Left colon (tissue), 2 donors: Measurements from ENCODE around the gene DPF1. TPM values are rescaled to one million over a fixed set of nuclear protein-coding genes. Genes with fewer than 3 reads are reported as not detected.

Experiments used
- ATAC-seq: fragments of 200-7000 bp; cut with Tn5 transposase; one replicate; pipeline ENCODE4 v1.9.1; 2020; ENCODE audit warnings: mild to moderate bottlenecking, moderate library complexity
- DNase-seq, 2 donors: peaks; one replicate each; pipeline ENCODE4 v3.0.0-alpha.2; 2020
- intact Hi-C, 2 donors: fragments of 100-400 bp; cut with DNase I in 1 of 2; cut with micrococcal nuclease in 1 of 2; formaldehyde crosslinking; loops; one replicate each; pipeline versions ENCODE4 v1.11.2 to v1.14.0; 2022; cut with DNase I, micrococcal nuclease
- total RNA-seq, 2 donors: library from RNA; stranded (reverse); fragmentation: NEBNext Ultra II Directional; extraction: Animal tissue kit (Norgen Biotek cat#: 25700); gene quantifications; one replicate each; pipeline ENCODE4 v1.2.1, GENCODE V29; 2021
- donor health status: DM: no; HTN: no; CAD: no.
- donor health status: DM: yes; HTN: yes; CAD: no.

DPF1 gene
- total RNA-seq, 2 donors from 2014 or later = not detected

DNA sequence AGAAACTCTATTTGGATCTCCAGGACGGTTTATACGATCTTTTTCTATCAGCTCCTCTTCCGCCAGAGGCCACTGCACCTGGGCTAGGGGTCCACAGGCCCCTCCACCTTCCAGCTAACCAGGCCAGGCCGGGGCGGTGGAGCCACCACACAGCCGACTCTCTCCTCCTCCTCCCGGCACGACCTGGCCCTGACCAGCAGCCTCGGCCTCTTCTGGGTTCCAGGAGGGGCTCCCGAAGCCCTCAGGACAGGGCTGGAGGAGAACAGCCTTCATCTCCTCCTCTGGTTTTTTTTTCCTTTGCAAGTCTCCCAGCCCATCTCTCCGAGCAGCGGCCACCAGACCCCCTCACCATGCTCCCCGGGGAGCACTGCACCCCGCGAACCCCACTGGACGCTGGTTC is 17.1 kb downstream of the DPF1 start:
- intact Hi-C loops = no loop called here
- ATAC-seq (no peak), DNase-seq (no peak)

DNA sequence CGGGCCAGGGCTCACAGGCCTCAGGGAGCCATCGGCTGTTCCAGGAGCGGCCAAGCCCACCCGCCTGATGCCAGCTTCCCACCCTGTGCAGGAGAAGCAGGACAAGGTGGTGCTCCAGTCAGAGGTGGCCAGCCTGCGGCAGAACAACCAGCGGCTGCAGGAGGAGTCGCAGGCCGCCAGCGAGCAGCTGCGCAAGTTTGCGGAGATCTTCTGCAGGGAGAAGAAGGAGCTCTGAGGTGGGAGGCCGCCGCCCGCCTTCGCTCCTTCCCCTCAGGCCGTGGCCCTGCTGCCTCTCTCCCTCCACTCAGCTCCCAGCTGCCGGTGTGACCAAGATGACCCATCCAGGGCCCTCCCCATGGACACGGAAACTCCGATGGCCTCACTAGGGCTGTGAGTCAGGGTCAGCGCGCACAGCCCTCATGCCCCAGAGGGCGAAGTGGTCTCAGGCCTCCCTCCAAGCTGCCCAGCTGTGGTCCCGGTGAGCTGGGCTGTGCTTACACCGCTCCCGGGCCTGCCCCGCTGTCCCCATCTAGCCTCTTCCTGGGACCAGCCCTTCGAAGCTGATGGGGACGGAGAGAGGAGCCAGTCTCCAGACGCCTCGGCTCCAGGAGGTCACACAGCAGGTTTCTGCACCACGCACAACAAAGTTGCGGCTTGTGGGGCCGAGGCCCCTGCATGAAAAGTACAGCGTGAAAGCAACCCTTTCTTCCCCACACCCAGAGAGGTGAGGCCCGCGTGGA is 17.8 kb downstream of the DPF1 start:
- intact Hi-C loops = no loop called here
- DNase-seq (no peak), ATAC-seq (no peak)

DNA sequence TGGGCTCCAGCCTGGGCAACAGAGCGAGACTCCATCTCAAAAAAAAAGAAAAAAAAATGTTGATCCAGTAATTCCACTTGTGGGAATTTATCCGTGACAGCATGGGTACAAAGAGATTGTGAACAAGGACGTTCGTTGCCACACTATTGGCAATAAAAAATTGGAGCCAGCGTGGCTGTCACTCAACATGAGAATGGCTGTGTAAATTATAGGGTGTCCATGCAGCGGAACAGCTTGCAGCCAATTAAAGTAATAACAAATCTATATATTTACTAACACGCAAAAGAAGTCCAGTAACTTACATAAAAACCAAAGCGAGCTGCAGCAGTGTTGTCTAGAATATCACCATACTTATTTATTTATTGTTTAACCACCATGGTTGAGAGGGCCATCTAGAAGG is 19.3 kb downstream of the DPF1 start:
- intact Hi-C loops = no loop called here
- DNase-seq = no peak
- ATAC-seq = no peak

DNA sequence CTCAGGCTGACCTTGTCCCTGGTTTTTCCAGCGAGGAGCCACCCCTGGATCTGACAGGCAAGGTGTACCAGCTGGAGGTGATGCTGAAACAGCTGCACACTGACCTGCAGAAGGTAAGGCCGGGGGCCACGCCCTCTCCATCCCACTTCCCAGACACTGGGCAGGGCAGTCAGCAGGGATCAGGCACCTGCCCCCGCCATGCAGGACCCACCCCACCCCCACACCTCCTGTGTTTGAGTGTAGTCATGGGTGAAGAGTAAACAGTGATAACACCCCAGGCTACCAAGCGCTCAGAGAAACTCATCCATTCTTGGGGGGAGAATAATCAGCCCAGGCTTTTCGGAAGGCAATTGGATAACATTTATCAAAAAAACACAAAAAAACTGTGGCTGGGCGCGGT is 19.9 kb downstream of the DPF1 start:
- peak; percentile 28 for ATAC-seq
- DNase-seq = no peak

DNA sequence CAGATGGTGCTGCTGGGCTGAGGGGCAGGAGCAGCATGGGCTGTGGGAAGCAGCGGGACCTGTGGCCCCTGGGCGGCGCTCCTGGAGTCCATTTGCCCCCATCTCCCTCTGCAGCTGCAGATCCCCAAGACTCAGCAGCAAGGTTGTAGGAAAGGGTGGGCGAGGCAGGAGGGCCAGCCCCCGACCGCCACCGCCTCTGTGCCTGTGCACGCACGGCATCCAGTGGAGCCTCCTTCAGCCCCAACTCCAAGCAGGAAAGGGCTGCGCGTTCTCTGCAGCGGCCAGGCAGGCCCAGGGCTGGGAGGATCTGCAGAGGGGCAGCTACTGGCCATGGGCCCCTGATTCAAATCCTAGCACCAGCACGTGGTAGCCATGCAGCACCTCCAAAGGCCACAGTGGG is 20.8 kb downstream of the DPF1 start:
- intact Hi-C loops = no loop called here
- ATAC-seq (no peak), DNase-seq (no peak)

More for the DNA sequence above, 19.9 kb downstream of the DPF1 start:
- intact Hi-C loops = no loop called here

DNA sequence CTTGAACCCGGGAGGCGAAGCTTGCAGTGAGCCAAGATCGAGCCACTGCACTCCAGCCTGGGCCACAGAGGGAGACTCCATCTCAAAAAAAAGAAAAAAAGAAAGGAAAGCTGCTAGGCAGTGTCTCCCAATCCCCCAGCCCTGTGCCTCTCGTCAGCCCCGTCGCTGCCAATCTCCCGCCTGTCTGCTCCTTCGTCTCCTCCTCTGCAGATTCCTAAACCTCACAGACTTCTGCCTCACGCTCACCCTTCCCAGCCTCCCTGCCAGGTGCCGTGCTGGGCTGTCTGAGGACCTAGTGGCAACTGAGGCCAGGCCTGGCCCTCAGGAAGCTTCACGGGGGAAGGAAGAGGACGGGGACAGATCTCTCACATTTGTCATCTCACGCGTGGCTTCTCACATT is 21.5 kb downstream of the DPF1 start:
- ATAC-seq (no peak), DNase-seq (no peak)
- intact Hi-C loops = no loop called here

DNA sequence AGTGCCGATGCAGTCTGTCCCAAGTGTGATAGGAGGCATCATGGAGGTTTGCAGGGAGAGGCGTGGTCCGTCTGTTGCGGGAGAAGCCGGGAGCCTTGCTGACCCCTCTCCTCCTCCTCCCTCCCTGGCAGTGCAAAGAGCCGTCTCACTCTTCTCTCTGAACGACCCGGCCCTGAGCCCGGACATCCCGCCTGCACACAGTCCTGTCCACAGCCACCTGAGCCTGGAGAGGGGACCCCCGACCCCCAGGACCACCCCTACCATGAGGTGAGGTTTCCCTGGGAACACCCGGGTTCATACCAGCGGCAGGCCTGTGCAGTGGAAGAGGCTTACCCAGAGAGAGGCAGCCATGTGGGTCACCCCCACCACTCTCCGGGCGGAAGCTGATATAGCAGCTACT is 22.3 kb downstream of the DPF1 start:
- no peak for ATAC-seq
- intact Hi-C loops = no loop called here
- no peak for DNase-seq

DNA sequence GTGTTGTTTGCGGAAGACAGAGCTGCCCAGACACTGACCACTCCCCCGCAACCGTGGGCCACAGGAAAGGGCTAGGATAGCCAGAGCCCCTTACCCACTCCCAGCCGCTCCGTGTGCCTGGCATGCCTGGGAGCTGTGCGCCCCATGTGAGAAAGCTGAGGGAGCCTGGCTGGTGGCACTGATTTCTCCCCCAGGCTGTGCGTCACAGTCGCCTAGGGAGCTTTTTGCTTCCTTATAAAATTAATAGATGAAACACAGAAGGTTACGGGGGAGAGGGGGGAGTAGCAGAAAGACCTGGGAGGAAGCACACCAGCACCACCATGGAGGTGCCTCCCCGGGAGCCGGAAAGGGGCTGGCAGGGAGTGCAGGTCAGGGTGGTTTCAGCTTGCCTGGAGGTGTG is 24.7 kb downstream of the DPF1 start:
- DNase-seq (no peak), ATAC-seq (no peak)
- intact Hi-C loops = no loop called here

DNA sequence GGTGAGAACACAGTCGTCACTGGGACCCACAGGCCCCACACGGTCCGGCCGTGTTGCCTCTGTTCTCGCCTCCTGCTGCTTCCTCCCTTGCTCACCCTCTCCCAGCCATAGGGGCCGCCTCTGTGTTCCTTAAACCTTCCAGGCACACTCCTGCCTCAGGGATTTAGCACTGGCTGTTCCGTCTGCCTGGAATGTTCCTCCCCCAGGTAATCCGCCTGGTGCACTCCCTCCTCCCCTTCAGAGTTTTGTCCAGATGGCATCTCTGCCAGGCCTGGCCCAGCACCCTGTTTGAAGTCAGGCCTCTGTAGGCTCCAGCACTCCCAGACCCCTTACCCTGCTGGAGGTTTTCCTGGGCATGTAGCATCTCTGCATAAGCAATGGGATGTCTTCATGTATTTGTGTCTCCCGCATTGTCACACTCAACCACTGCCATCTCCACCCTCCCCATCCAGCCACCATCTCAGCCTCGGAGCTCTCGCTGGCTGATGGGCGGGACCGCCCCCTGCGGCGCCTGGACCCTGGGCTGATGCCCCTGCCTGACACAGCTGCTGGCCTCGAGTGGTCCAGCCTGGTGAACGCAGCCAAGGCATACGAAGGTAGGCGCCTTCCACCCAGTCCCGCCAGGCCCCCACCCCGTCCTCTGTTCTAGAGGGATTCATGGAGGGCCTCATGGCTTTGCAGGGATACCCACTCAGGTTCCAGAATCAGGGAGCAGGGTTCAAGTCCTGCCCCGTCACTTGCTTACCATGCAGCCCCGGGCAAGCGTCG is 25.9 kb downstream of the DPF1 start:
- DNase-seq (no peak), ATAC-seq (no peak)
- intact Hi-C loops = no loop called here

DNA sequence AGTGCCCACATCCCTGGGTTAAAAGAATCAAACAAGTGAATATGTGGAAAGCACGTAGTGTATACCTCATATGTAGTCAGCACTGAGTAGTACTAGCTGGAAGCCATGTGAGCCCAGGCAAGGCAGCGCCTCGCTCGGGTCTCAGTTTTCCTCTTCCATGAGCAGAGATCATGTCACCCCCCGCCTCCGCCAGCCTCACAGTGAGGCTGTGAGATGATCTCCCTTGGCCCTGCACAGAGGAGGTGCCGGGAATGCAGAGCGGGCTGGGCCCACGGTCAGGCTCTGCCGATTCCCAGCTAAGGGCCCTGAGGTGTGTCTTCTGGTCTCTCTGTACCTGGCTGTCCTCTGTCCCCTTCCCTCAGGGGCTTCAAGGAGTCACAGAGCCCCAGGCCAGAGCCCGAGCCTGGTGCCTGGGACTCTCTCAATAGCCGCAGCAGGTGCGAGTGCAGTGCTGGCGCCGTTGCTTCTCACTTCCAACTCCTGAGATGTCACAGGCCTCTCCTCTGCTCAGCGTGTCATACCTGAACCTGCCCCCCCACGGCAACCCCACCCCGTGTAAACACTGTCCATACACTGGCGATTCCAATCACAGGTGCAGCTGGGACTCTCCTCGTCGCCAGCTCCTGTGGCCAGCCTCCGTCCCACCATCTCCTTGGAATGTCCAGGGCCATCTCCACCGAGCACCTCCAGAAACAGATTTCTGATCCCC is 26.9 kb downstream of the DPF1 start:
- peak; percentile 4 for ATAC-seq
- no peak for DNase-seq
- intact Hi-C loops = no loop called here

DNA sequence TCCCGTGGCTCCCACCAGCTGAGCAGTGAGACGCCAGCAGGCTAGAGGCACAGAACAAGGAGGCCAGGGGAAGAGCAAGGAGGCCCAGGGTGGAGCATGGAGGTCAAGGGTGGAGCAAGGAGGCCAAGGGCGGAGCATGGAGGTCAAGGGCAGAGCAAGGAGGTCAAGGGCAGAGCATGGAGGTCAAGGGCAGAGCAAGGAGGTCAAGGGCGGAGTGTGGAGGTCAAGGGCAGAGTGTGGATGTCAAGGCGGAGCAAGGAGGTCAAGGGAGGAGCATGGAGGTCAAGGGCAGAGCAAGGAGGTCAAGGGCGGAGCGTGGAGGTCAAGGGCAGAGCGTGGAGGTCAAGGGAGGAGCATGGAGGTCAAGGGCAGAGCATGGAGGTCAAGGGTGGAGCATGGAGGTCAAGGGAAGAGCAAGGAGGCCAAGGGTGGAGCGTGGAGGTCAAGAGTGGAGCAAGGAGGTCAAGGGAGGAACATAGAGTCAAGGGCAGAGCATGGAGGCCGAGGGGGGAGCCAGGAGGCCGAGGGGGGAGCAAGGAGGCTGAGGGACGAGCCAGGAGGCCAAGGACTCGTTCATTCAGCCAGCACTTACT is 27.7 kb downstream of the DPF1 start:
- DNase-seq (no peak), ATAC-seq (no peak)
- intact Hi-C loops = no loop called here

DNA sequence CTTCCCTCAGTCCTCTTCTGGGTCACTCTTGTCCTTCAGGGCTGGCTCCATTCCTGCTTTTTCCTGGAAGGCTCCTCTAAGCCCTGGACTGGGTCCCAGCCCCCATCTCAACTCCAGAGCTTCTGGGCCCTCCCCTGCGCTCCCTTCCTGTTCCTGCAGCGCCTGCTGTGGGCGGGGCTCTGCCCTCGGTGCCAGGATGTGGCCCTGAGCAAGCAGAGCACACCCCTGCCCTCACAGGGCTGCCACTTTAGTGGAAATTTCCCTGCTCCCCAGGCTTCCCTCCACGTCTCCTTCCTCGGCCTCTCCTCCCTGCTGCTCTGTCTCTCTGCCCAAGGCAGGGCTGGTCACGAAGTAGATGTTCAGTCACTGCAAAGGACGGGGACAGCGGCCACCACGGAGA is 28.8 kb downstream of the DPF1 start:
- intact Hi-C loops = no loop called here
- ATAC-seq = no peak
- no peak for DNase-seq

DNA sequence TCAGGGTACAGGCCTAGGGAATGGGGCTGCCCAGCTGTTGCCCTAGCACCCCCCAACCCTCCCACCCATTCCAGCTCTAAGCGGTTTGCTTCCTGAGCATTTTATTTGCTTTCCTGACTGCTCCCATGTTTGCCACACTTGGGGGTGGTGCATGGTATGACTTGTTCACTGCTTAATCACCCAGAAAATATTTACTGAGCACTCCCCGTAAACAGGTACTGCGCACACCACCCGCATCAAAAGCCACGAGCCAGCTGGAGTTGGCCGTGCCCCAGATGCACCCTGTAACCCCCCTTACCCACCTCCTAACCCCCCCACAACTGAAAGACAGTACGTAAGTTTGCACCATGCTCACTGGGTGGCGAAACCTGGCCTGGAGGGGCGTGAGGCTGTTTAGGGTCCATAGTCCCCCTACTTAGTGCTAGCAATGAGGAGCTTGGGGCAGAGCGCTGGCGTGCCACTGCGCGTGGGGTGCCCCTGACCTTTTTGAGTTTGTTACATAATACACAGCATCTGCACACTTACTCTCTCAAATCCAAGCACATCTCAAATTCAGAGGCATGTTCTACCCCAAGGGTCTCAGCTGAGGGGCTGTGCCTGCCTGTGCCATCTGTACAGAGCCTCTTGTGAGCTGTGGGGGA is 29.8 kb downstream of the DPF1 start:
- intact Hi-C loops = no loop called here
- ATAC-seq = no peak
- DNase-seq = no peak

DNA sequence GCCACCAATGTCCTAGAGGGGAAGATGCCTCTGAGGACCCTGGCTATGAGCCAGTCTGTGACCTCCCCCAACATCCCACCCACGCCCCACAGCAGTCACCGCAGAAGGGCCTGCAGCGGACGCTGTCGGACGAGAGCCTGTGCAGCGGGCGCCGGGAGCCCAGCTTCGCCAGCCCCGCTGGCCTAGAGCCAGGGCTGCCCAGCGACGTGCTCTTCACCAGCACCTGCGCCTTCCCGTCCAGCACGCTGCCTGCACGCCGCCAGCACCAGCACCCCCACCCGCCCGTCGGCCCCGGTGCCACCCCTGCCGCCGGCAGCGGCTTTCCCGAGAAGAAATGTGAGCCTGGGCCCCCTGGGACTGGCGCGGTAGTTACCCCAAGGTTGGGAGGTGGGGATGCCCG is 30.6 kb downstream of the DPF1 start:
- ATAC-seq (no peak), DNase-seq (no peak)
- intact Hi-C loops = no loop called here

DNA sequence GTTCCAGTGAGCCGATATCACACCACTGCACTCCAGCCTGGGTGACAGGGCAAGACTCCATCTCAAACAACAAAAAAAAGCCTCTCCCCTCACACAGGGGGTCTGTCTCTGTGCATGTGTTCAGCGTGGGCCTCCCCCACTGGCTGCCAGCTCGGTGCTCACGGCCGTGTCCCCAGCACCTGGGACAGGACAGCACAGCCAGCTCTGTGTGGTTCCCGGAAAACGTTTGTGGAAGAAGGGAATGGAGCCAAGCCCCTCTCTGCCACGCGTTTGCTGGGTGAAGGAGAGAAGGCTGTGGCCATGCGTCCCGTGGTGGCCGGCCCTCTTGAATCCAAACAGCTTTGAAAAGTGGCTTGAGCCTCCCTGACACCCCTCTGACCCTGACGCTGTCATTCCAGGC is 32.3 kb downstream of the DPF1 start:
- intact Hi-C loops = no loop called here
- DNase-seq (no peak), ATAC-seq (no peak)

DNA sequence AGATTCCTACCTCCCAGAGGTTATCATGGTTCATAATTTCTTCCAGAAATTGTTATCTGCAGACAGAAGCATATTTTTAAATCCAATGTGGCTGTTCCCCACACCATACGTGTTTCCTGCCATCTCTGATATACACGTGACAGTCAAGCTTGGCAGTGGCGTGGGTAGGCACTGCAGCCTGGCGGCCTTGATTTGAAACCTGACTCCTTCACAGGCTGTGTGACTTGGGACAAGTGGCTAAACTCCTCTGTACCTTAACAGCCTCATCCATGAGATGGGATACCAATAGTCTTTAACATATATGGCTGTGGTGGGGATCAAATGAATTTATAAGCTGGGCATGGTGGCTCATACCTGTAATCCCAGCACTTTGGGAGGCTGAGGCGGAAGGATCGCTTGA is 33.2 kb downstream of the DPF1 start:
- no peak for DNase-seq
- intact Hi-C loops = no loop called here
- no peak for ATAC-seq

DNA sequence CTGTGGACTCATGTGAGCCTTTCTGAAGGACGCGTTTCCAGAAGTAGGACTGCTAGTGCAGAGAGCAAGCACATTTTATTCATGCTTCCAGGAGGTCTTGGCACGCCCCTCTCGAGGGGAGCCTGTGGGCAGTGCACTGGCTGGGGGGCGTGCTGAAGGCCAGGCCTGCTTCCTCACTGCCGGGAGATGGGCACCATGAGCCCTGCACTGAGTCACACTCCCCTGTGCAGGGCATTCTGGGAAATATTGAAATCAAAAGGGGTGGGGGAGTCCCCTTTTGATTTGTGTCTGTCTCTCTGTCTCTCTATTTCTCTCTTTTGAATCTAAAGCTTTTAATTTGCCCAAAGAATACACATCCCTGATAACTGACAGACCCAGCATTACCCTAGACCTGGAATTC is 34.0 kb downstream of the DPF1 start:
- DNase-seq (no peak), ATAC-seq (no peak)
- intact Hi-C loops = no loop called here

DNA sequence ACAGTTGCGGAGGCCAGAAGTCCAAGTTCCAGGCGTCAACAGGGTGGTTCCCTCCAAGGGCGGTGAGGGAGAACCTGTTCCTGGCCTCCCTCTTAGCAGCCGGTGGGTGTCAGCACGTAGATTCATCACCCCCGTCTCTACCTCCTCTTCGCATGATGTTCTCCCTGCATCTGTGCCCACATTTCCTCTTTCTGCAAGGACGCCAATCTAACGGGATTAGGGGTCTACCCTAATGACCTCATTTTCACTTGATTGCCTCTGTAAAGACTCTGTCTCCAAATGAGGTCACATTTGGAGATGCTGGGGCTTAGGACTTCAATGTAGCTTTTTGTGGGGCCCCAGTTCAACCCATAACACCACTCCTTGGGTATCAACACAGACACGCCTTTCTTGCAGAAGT is 38.5 kb downstream of the DPF1 start:
- DNase-seq (no peak), ATAC-seq (no peak)
- intact Hi-C loops = no loop called here

DNA sequence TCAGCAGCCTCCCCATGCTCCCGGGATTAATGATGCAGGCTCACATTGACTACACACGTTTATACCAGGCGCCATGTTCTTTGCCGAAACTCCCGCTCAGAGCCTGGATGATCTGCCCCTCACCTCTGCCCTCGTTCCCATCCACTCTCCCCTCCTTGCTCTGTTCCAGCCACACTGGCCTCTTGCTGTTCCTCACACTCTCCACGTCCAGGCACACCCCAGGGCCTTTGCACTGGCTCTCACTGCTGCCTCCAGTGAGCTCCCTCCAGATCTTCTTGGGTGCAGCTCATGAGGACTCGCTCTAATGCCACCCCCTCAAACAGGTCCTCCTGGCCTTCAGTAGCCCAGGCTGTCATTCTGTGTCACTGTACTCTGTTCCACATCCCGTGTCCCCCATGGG is 39.2 kb downstream of the DPF1 start:
- ATAC-seq = no peak
- intact Hi-C loops = no loop called here

More for the DNA sequence above, 39.2 kb downstream of the DPF1 start:
- no peak for DNase-seq
